Hematopoietic multipotent progenitor cell treated with erythropoietin and hydrocortisone succinate and interleukin-3 and kit ligand, for 6 days (in vitro differentiated cells): Measurements from ENCODE around the gene FOXO3.
A peak's percentile ranks its signal among the peaks of the same experiment; 100 is the strongest.

ENCODE experiments used
- DNase-seq: peaks from one replicate; pipeline ENCODE4 v3.0.0-alpha.2; 2015

The FOXO3 gene

GRCh38 chr6:108720827-108721226 is 160.1 kb downstream of the FOXO3 start:
- no peak for DNase-seq

- no peak for DNase-seq
Observed at GRCh38 chr6:108721286-108721685, 160.6 kb downstream of the FOXO3 start.

- no peak for DNase-seq
Observed at GRCh38 chr6:108723594-108723993, 162.9 kb downstream of the FOXO3 start.

GRCh38 chr6:108726726-108727339 is 166.1 kb downstream of the FOXO3 start:
- peak; percentile 67 for DNase-seq

- DNase-seq = no peak
Observed at GRCh38 chr6:108727966-108728730, 167.4 kb downstream of the FOXO3 start.

GRCh38 chr6:108728826-108729225 is 168.1 kb downstream of the FOXO3 start:
- DNase-seq = no peak

GRCh38 chr6:108730635-108731515 is 170.2 kb downstream of the FOXO3 start:
- DNase-seq = no peak

- no peak for DNase-seq
Observed at GRCh38 chr6:108732091-108732870, 171.6 kb downstream of the FOXO3 start.

GRCh38 chr6:108733051-108733450 is 172.3 kb downstream of the FOXO3 start:
- no peak for DNase-seq

- no peak for DNase-seq
Observed at GRCh38 chr6:108733706-108734265, 173.1 kb downstream of the FOXO3 start.
